Fibroblast of lung (primary cell): ENCODE measurements around the gene CACTIN. TPM values are rescaled to one million over a fixed set of nuclear protein-coding genes. Genes with fewer than 3 reads are reported as not detected.

Experiments used
- DNase-seq, 2 donors: peaks; one replicate each; pipeline versions ENCODE4 v3.0.0 to v3.0.0-alpha.2; 2010; ENCODE audit warnings: low read depth in 2 of 2
- H2AFZ ChIP-seq: 2 replicates; pipeline ENCODE4 v1.5.1; 2012; ENCODE audit warnings: low read length, control low read depth, inconsistent platforms
- H3K27ac ChIP-seq: 2 replicates; pipeline ENCODE4 v1.5.1; 2011; ENCODE audit warnings: low read length, control low read depth; ENCODE audit not compliant: insufficient read depth
- H3K27me3 ChIP-seq: 2 replicates; pipeline ENCODE4 v1.5.1; 2011; ENCODE audit warnings: mild to moderate bottlenecking, low read length; ENCODE audit not compliant: control insufficient read depth, insufficient read depth
- H3K36me3 ChIP-seq: 2 replicates; pipeline ENCODE4 v1.5.1; 2011; ENCODE audit warnings: low read length; ENCODE audit not compliant: control insufficient read depth, insufficient read depth
- H3K4me1 ChIP-seq: 2 replicates; pipeline ENCODE4 v1.5.1; 2011; ENCODE audit warnings: low read length; ENCODE audit not compliant: control insufficient read depth, insufficient read depth; ENCODE audit errors: extremely low read depth
- H3K4me2 ChIP-seq: 2 replicates; pipeline ENCODE4 v1.5.1; 2011; ENCODE audit warnings: low read length, control low read depth; ENCODE audit not compliant: insufficient read depth; ENCODE audit errors: extremely low read depth
- H3K4me3 ChIP-seq, 4 experiments: fragments of 200-600 bp in 1 of 4; sonication (generic) in 1 of 4; replicated peaks in 1 of 4; 2 replicates each; pipeline ENCODE4 v1.5.1; 2011 to 2016; ENCODE audit warnings: low read length in 4 of 4, low read depth in 3 of 4, mild to moderate bottlenecking in 3 of 4, control low read depth in 2 of 4, inconsistent platforms in 1 of 4, mixed read lengths in 1 of 4; ENCODE audit not compliant: insufficient read depth in 1 of 4; ENCODE audit errors: control extremely low read depth in 1 of 4
- H3K79me2 ChIP-seq: 2 replicates; pipeline ENCODE4 v1.5.1; 2012; ENCODE audit warnings: mild to moderate bottlenecking, low read length, inconsistent platforms; ENCODE audit not compliant: control insufficient read depth, insufficient read depth
- H3K9ac ChIP-seq: 2 replicates; pipeline ENCODE4 v1.5.1; 2011; ENCODE audit warnings: mild to moderate bottlenecking, low read length, control low read depth; ENCODE audit not compliant: insufficient read depth
- H3K9me3 ChIP-seq: 2 replicates; pipeline ENCODE4 v1.5.1; 2012; ENCODE audit warnings: low read depth, low read length; ENCODE audit not compliant: control insufficient read depth, insufficient read depth
- H4K20me1 ChIP-seq: 2 replicates; pipeline ENCODE4 v1.5.1; 2011; ENCODE audit warnings: low read length; ENCODE audit not compliant: control insufficient read depth, insufficient read depth; ENCODE audit errors: extremely low read depth
- CTCF ChIP-seq, 2 donors: IDR thresholded peaks in 1 of 2; conservative IDR thresholded peaks in 1 of 2; 1 replicate in 1 of 2; 2 replicates in 1 of 2; pipeline ENCODE4 v1.5.1; 2011 to 2012; ENCODE audit warnings: low read length in 2 of 2, control low read depth in 1 of 2, inconsistent platforms in 1 of 2, low read depth in 1 of 2, mild to moderate bottlenecking in 1 of 2
- EZH2 ChIP-seq: IDR thresholded peaks from 2 replicates; pipeline ENCODE4 v1.5.1; 2012; ENCODE audit warnings: low read length, control low read depth, mild to moderate bottlenecking; ENCODE audit errors: missing control alignments
- polyA plus RNA-seq, 2 donors: library from polyadenylated mRNA; depleted of rRNA in 1 of 2; stranded (reverse) in 1 of 2; unstranded in 1 of 2; fragments of >200 nt; gene quantifications; 2 replicates each; pipeline ENCODE4 v1.2.1, GENCODE V29; 2011 to 2012; ENCODE audit warnings: missing spikeins in 1 of 2
- total RNA-seq: library from RNA; depleted of rRNA; stranded (reverse); fragments of >200 nt; gene quantifications from 2 replicates; pipeline ENCODE4 v1.2.1, GENCODE V29; 2014

The CACTIN gene
- total and polyA plus RNA-seq, 2 donors (not counting 1 experiment from before 2014, with no cell fraction given) = 6.7 to 19.7 TPM

- H3K4me3 ChIP-seq = peak overlapping the region in 3 of 4 experiments; percentile 9 to 38 (median 15)
- H2AFZ ChIP-seq = no peak overlapping the region
- no peak overlapping the region for H3K27ac ChIP-seq
- peaks cover 5% of the 10 kb centered on the region for H3K4me1 ChIP-seq
- H3K4me2 ChIP-seq = no peak overlapping the region
- no peaks in the 10 kb centered on the region for H3K9me3 ChIP-seq
- H3K79me2 ChIP-seq = peaks cover 26% of the 10 kb centered on the region
- H3K36me3 ChIP-seq = peaks cover 6% of the 10 kb centered on the region
- H4K20me1 ChIP-seq = no peaks in the 10 kb centered on the region
- TF ChIP-seq EZH2 (no peak), CTCF (conservative IDR thresholded peaks at IDR 0.05 in 1 of 2, IDR thresholded peaks at IDR 0.05 in 1 of 2; ENCODE audit: low read depth in 1 of 2, low read length in 2 of 2) (no peak)
- DNase-seq = no peak
- no peak overlapping the region for H3K9ac ChIP-seq
- no peaks in the 10 kb centered on the region for H3K27me3 ChIP-seq
Observed at GRCh38 chr19:3627351-3627723, 747 bp upstream of the CACTIN start.

- H3K79me2 ChIP-seq = peaks cover 26% of the 10 kb centered on the region
- H3K4me1 ChIP-seq = peaks cover 5% of the 10 kb centered on the region
- DNase-seq = peak in 1 of 2 donors; percentile 18
- peak overlapping the region; percentile 74 for H2AFZ ChIP-seq
- H3K27me3 ChIP-seq = no peaks in the 10 kb centered on the region
- peak overlapping the region; percentile 97 for H3K27ac ChIP-seq
- H3K9me3 ChIP-seq = no peaks in the 10 kb centered on the region
- TF ChIP-seq CTCF (conservative IDR thresholded peaks at IDR 0.05 in 1 of 2, IDR thresholded peaks at IDR 0.05 in 1 of 2; ENCODE audit: low read depth in 1 of 2, low read length in 2 of 2) (no peak), EZH2 (no peak)
- peaks cover 6% of the 10 kb centered on the region for H3K36me3 ChIP-seq
- H4K20me1 ChIP-seq = no peaks in the 10 kb centered on the region
- peak overlapping the region; percentile 96 for H3K9ac ChIP-seq
- peak overlapping the region; percentile 89 to 100 (median 96) for H3K4me3 ChIP-seq
- peak overlapping the region; percentile 100 for H3K4me2 ChIP-seq
Observed at GRCh38 chr19:3625996-3626472, 556 bp downstream of the CACTIN start.

- Histone ChIP-seq H3K79me2 (peaks cover 26% of the 10 kb centered on the region), H3K9ac (no peak overlapping the region)
- no peak for DNase-seq
Observed at GRCh38 chr19:3623716-3624115, 2.9 kb downstream of the CACTIN start.

More at GRCh38 chr19:3623716-3624115, 2.9 kb downstream of the CACTIN start:
- no peak overlapping the region for H3K4me2 ChIP-seq
- H2AFZ ChIP-seq = no peak overlapping the region
- H3K4me1 ChIP-seq = peaks cover 5% of the 10 kb centered on the region
- no peak overlapping the region for H3K27ac ChIP-seq
- H3K36me3 ChIP-seq = peaks cover 9% of the 10 kb centered on the region
- no peaks in the 10 kb centered on the region for H3K9me3 ChIP-seq
- H3K27me3 ChIP-seq = no peaks in the 10 kb centered on the region
- no peaks in the 10 kb centered on the region for H4K20me1 ChIP-seq
- no peak for TF ChIP-seq CTCF (conservative IDR thresholded peaks at IDR 0.05 in 1 of 2, IDR thresholded peaks at IDR 0.05 in 1 of 2; ENCODE audit: low read depth in 1 of 2, low read length in 2 of 2)
- no peak for TF ChIP-seq EZH2
- no peak overlapping the region for H3K4me3 ChIP-seq
